AG09319 (cell line): Measurements from ENCODE around the gene NMNAT1.
A peak's percentile ranks its signal among the peaks of the same experiment; 100 is the strongest.

ENCODE experiments used
- DNase-seq: peaks from one replicate; pipeline ENCODE4 v3.0.0-alpha.2; 2010; ENCODE audit warnings: low read depth; ENCODE audit errors: extremely low read depth
- TF ChIP-seq, protein P1 (sequence below): IDR thresholded peaks from 2 replicates; pipeline ENCODE4 v1.5.1; 2011; ENCODE audit warnings: low read depth, mild to moderate bottlenecking, inconsistent platforms, low read length, moderate library complexity

NMNAT1 gene

DNA sequence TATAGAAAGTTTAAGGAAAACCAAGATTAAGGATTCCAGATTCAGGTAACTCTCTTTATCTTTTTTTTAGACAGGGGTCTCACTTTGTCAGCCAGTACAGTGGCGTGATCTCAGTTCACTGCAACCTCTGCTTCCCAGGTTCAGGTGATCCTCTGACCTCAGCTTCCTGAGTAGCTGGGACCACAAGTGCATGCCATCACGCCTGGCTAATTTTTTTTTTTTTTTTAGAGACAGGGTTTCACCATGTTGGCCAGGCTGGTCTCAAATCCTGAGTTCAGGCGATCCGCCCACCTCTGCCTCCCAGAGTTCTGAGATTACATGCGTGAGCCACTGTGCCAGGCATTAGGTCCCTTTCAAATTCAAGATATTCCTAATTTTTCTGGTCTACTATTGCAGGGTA, 16.0 kb upstream of the NMNAT1 start:
- TF ChIP-seq, protein P1, sequence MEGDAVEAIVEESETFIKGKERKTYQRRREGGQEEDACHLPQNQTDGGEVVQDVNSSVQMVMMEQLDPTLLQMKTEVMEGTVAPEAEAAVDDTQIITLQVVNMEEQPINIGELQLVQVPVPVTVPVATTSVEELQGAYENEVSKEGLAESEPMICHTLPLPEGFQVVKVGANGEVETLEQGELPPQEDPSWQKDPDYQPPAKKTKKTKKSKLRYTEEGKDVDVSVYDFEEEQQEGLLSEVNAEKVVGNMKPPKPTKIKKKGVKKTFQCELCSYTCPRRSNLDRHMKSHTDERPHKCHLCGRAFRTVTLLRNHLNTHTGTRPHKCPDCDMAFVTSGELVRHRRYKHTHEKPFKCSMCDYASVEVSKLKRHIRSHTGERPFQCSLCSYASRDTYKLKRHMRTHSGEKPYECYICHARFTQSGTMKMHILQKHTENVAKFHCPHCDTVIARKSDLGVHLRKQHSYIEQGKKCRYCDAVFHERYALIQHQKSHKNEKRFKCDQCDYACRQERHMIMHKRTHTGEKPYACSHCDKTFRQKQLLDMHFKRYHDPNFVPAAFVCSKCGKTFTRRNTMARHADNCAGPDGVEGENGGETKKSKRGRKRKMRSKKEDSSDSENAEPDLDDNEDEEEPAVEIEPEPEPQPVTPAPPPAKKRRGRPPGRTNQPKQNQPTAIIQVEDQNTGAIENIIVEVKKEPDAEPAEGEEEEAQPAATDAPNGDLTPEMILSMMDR = no peak
- DNase-seq = no peak

DNA sequence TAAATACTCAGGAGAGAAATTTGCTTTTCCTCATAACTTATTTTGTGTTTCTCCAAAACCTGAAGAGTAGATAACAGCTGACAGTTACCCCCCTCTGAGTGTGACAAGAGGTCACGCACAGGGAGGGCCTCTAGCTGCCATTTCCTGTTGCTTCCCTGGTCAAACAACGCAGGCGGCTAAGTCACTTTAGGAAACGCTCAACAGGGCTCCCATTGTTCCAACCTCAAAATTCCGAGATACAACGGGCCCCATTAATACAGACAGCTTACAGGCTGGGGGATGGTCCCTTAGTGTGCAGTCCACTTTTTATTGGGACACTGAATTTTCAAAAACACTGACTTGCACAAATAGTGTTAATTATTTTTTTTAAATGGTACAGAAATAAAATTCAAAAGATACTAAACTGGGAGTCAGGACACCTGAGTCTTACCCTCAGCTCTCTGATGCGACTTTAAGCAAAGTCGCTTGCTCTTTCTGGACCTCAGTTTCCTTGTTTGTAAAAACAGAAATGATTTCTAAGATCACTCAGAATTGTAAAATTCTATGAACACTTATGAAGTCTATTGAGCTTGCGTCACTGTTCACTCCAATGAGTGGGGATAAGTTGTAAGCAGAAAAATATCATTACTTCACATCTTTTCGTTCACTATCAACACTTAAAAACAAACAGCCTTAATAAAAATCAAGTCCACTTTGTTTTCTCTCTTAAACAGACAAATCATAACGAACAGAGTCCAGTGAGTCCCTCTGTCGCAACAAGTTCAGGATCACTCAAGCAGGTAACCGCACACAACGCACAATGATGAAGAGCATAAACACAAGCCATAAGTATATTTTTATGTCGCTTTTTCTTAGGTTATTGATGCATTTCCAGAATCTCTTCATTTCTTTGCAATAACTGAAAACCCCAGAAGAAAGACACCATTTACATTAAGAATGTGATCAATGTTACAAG, 13.6 kb upstream of the NMNAT1 start:
- DNase-seq = no peak
- TF ChIP-seq, protein P1 = no peak

DNA sequence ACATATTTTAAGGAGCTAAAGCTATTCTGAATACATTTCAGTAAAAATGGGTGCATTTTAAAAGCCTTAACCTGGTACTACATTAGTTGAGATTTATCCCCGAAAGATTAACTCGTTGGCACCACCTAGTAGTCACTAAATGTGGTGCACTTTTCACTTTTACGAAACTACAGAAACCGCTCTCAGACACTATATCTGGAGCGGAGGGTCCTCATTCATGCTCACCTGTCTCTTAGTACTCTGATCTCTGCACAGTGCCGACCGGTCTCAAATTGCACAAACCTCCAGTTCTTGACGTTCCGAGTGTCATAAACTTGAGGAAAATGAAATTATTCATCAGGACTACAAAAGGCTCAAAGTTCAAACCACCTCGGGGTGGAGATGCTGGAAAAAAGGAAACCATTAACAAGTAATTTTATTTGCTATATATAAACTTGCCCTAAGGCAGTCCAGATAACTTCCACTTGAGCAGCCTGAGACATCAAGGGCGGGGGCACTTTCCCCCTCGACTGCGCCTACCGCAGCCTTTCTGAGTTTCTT, 806 bp upstream of the NMNAT1 start:
- TF ChIP-seq, protein P1 = peak; percentile 54
- DNase-seq = peak; percentile 22

DNA sequence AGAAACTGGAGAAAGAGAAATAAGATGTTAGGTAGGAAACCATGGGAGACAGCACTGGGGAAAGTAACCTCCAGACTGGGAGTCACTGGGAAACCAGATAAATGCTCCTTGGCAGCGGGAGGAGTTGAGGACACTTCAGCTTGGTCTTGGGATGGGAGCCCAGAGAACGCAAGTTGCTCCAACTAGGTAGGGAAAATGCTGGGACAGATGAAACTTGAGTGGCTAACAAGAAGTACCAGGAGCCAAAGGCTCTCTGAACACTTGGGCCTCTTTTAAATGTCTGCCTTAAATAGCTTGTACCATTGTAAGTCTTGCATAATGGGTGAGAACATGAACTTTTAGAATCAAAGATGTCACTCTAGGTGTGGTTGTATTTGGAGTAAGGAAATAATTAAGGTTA, 3.0 kb downstream of the NMNAT1 start:
- TF ChIP-seq, protein P1 = no peak
- no peak for DNase-seq

DNA sequence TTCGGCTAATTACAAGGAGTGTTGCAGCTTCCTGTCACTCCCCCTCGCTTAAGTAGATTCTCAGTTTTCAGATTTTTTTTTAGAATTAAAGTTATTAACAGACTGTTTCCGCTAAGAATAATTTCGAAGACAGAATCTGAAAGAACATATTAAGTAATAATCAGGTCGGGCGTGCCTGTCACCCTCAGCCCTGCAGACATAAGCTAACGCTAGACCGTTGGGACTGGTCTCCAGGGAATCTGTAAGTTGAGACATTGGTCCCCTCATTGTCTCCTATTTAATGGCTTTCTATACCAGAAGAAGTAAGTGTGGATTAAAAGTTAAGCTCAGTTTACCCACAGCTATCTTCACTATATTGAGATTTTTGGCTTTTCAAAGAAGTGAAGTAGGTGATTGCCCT, 14.5 kb downstream of the NMNAT1 start:
- DNase-seq = no peak
- TF ChIP-seq, protein P1 = no peak

DNA sequence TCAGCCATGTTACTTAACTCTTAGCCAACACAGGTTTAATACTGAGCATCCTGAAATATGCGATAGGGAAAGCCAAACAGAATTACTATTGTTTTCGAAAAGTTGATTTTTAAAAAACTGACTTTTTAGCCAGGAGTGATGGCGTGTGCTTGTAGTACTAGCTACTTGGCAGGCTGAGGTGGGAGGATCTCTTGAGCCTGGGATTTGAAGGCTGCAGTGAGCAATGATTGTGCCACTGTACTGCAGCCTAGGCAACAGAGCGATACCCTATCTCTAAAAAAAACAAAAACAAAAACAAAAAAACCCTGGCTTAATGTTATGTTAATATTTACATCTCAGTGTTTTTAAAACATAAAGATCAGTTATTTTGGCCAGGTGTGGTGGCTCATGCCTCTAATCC, 16.7 kb downstream of the NMNAT1 start:
- DNase-seq = no peak
- TF ChIP-seq, protein P1 = no peak
